NCI-H2171 treated with DMSO at 0.1 percent for 48 hours (cell line): Measurements from ENCODE around the gene PLEKHH3.

Experiments
- DNase-seq: peaks from one replicate; lab custom pipeline; 2025; lab: John Stamatoyannopoulos, UW

Gene PLEKHH3

DNA sequence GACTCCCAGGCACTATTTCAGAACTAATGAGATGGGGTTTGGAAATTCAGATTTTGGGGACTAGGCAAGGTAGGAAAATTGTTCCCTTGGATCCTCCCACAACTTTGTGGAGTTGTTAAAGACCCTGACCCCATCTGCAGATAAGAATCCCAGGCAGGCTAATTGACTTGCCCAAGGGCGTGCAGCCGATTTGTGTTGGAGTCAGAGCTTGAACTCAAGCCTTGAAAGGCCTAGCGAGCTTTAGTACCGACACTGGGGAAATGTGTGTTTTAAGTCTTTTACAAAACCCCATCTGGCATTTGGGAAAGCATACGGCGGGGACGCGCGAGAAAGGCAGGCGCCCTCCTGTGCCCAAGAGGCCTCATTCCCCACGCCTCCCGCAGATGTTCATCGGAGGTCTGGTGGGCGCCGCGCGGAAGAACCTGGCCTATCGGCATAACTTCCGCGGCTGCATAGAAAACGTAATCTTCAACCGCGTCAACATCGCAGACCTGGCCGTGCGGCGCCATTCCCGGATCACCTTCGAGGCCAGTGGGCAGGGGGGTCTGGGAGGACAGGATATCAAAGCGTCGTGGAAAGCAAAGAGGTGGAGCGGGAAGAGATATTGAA lies 9.8 kb upstream of the PLEKHH3 start:
- no peak for DNase-seq

DNA sequence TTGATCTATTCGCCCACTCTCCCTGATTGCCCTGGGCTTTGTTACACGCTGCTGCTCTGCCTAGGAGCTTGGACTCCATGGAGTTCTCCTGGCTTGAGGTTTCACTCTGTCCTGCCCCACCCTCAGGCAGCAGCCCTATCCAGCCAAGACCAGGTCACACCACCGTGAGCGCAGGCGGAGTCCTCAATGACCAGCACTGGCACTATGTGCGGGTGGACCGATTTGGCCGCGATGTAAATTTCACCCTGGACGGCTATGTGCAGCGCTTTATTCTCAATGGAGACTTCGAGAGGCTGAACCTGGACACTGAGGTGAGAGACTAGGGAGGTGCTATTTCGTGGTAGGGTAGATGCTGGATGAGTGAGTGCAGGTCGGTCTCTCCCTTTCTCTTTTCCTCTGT lies 9.0 kb upstream of the PLEKHH3 start:
- no peak for DNase-seq

DNA sequence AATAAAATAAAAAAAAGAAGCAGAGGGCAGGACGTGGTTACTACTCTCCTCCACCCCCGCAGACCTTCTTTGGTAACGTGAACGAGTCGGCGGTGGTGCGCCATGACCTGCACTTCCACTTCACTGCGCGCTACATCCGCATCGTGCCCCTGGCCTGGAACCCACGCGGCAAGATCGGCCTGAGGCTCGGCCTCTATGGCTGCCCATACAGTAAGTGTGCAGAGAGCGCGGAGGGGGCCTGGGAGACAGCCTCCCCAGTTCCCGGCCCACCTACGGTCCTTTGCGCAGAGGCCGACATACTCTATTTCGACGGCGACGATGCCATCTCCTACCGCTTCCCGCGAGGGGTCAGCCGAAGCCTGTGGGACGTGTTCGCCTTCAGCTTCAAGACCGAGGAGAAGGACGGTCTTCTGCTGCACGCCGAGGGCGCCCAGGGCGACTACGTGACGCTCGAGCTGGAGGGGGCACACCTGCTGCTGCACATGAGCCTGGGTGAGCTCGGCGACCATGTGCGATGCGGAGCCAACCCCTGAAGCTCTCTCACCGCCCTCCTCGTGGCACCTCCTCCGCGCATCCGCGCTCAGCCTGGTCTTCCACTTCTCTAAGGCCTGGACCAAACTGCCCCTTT lies 8.2 kb upstream of the PLEKHH3 start:
- DNase-seq: no peak

DNA sequence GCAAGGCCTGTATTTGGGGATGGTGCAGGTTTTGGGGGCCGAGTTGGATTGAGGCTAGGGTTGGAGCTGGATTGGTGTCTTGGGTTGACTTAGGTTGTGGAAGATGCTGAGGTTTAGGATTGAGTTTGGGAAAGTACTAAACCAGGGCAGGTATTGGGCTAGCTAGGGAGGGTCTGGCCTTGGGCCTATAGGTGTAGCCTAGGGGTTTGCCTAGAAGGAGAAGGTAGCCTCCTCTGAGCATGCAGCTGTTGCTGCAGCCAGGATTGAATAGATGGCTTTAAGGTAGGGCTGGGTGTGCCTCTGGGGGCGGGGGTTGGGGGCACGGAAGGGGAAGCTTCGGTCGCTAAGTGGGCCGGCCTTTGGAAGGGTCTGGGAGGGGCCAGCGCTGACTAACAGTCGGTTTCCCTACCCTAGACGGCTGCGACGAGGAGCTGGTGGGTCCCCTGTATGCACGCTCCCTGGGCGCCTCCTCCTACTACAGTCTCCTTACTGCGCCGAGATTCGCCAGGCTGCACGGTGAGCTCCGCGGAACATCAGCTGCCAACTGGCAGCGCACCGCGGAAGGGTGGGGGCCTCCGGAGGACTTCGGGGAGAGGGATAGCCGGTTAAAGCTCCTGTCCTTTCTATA lies 6.7 kb upstream of the PLEKHH3 start:
- DNase-seq: no peak

DNA sequence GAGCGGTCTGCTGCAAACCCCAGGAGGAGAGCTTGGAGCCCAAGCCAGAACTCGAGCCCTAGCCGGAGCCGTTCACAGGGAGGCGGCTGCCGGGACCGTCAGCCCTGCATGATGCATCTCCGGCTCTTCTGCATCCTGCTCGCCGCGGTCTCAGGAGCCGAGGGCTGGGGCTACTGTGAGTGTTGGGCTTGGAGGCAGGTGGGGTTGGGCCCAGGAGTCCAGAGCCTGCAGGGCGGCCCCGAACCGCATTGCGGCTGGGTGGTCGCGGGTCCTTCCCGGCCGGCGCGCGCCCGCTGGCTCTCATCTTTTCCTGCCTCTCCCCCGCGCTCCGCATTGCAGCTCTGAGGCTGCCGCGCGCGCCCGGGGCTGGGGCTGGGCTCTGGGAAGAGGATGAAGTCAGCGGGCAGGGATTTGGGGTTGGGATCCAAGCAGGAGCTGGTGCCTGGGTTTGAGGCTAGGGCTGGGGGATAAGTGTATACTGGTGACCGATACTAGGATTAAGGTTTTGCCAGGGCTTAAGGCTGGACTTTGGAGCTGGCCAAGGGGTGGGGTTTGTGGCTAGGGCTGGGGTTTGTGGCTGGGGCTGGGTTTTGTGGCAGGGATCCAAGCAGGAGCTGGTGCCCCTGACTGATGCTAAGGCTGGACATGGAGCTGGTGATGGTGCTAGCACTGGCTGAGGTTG lies 6.1 kb upstream of the PLEKHH3 start:
- DNase-seq: peak; percentile 24

DNA sequence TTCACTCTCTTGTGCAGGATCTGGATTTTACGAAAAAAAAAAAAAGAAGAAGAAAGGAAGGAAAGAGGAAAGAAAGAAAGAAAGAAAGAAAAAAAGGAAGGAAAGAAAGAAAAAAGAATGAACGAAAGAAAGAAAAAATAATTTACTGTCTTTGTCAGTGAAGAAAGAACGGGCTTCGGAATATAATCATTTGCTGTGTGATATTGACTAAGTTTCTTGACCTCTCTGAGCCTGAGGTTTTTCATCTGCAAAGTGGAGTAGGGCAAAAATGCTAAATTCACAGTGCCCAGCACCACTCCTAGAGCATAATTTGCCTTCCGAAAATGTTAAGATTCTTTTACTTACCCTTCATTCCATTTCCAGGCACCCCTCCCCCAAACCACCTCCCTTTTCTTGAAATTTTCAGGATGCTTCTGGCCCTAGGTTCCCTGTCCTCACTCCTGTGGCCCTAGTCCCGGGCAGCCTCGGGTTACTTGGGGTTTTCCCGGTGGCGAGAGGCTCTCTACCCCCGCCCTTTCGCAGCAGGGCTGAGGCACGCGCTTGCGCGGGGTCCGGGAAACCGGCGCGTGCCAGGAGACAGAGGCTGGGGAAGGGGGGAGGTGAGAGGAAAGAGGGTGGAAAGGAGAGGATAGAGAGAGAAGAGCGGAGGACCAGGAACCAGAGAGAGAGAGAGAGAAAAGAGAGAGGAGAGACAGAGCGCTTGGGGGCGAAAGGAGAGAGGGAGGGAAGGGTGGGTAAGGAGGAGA lies 5.4 kb upstream of the PLEKHH3 start, which contains the start of gene CNTNAP1:
Gene CNTNAP1 (plus strand): TSS at position 556 of the 746 bp plus-strand sequence. CDS start 299 bp downstream, outside the sequence.
- DNase-seq: peak; percentile 62

DNA sequence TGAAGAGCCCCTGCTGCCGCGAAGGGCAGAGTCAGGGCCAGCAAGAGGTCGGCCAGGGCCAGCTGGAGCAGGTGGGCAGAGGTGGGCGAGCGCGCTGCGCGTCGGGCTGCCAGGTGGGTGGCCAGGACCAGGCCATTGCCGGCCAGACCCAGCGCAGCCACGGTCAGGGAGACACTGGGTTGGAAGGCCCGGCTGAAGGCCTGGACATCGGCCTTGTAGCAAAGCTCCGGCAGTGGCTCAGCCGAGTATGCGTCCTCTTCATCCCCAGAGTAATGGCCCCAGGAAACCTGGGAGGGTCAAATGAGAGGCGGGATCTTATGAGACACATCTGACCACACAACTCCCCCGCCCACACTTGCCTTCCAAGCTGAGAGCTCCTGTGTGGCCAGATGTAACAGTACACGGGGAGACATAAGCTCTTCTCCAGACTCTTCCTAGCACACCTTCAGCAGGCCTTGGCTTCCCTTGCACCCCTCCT lies 3.6 kb upstream of the PLEKHH3 start:
- DNase-seq: no peak

DNA sequence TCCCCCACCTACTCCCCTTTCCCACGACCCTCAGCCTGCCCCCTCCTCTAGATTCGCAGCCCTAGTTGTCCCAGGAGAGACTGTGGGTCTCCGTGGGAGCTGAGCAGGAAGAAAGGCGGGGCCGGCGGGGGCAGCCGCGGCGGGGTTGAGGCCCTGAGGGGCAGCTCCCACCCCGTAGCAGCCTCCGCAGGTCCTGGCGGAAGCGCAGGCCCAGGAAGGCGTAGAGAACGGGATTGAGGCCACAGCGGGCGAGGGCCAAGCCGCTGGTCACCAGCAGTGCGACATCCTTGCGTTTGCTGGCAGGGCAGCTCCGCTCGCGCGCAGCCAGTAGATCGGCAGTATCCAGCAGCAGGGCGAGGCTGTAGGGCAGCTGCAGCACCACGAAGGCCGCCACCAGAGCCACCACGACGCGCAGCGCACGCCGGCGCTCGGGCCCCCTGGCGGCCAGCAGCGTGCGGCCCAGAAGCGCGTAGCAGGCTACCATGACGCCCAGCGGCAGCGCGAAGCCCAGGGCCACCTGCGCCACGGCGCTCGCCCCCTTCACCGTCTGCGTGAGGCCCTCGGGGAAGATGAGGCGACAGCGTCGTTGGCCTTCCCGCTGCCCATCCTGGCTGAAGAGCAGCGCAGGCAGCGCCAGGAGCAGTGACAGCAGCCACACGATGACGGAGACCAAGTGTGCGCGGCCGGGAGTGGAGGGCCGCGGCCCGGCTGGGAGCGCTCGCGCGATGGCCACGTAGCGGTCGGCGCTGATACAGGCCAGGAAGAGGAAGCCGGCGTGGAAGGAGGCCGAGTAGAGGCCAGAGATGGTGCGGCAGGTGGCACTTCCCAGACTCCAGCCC lies 2.9 kb upstream of the PLEKHH3 start:
- peak; percentile 85 for DNase-seq

DNA sequence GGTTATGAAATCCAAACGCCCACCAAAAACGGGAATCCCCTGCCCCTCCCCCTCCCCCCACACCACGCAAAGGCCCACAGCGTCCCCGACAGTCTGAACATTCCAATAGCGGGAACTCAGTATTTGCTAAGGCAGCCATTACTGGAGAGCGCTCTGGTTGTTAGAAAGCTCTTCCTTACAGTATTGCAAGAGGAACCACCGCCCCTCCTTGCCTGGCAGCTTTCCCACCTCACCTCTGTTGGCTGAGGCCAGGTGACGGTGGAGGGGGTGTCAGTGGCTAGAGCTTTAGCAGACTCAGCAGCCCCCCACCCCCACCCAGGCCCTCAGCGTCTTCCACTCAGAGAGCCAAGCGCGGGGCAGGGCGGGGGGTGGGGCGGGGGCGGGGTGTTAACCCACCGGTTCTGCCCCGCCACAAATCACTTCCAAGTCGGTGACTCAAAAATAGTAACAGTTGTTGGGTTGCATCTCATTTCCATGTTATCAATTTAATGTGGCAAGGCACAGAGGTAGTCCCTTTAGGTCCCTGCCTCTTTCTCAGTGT lies 2.2 kb upstream of the PLEKHH3 start:
- peak; percentile 88 for DNase-seq

DNA sequence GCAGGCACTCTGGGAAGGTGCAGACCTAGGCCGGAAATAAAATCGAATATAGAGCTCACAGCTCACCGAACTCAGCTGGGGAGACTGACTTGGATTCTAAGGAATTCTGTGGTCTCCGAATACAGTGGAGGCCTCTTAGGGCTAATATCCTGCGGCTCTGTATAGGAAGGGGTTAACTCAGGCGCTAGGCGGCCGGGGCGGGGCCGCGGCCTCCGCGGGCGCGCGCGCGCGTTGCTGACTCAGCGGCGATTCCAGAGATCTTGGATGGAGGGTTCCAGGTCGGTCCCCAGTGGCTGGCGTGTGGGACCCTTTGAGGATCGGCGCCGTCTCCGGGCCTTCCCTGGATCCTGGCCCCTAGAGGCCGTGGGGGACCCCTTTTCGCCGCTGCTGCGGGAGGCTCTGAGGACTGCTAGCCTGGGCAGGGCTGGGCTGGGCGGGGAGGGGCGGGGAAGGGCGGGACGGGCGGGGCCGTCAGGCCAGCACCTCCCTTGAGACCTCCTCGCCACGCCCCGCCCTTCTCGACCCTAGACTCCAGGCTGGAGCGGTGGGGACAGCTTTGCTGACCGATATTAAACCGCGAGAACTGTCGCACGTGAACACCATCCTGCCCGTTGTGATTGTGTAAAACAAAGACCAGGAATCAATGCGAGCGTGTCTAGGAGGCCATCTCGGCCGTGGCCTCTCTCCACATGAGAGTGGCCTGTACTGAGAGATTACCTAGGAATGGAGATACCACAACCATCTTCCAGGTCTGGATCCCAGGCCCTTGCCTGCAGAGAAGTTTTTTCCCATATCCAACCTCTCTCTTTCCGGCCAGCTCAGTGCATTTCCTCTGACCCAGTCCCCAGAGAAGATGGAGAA lies 1.4 kb upstream of the PLEKHH3 start:
- peak; percentile 85 for DNase-seq

DNA sequence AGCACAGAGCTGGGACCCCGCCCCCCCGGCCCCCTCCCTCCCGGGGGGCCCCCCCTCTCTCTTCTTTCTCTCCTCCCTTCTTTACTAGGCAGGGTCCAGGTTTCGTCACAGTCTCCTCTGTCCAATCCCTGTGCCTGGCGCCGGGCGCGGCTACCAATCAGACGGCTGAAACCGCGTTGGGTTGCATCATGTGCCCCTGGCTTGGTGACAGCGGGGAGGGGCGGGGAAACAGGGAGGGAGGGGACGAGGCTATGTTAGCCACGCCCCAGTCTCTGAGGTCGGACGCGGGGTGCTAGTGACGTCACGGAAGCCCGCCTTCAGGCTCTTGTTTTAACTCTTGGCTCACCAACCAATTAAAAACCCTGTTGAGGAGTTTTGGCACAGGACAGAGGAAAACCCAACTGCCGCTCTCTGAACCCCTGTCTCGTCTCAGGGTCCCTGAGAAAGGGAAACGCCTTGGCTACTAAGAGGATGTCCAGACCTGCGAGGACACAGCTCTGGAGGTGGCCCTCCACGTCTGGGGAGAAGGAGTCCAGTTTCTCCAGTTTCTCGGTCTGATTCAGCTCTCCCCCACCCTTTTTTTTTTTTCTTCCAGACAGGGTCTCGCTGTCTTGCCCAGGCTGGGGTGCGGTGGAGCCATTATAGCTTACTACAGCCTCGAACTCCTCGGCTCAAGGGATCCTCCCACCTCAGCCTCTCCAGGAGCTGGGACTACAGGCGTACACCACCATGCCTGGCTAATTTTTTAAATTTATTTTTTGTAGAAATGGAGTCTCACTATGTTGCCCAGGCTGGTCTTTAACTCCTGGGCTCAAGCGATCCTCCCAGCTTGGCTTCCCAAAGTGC lies 441 bp upstream of the PLEKHH3 start:
- peak; percentile 99 for DNase-seq

DNA sequence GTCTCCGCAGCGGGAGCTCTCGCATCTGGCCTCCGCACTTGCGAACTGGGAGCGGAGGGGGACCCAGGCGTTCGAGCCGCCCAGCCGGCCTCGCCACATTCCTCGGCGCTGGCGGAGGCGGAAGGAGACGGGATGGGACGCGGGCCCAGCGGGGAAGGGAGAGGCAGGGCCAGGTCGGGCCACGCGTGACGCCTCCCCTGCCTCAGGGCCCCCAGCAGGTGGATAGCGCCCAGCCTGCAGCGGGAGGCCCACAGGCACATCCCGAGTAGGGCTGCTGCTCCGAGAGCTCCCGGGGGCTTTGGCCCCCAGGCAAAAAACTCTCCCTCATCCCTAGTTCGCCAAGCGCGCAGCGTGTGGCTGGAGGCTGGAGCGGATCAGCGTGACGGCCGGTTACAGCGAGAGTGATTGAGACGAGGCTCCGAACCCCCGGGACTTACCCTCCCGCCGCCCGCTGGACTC lies 800 bp downstream of the PLEKHH3 start:
- DNase-seq: no peak

DNA sequence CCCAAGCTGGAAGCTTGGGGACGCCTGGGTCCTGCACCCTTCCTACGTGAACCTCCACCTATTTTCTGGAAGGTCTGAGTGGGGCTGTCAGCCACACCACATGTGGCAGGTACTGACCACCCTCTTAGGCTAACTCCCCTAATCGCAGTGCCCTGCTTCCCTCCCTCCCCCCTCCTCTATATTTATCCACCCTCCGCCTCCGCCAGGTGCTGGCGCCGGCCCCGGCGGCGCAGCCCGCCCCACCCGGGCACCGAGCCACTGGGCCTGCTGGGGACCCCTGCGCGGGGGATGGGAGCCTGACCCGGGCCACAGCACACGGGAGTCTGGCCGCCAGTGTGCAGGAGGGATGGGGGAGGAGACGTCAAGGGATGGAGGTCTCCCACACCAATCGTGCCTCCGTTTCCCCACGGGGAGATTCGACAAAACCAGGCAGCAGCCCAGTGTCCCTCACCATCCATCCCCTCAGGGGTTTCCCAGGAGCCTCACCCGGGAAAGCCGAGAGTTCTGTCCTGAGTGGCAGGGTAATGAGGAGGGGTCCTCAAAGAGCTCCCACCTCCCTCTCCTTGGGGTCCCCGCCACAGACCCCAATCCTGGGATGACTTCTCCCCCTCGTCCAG lies 1.3 kb downstream of the PLEKHH3 start:
- peak; percentile 43 for DNase-seq

DNA sequence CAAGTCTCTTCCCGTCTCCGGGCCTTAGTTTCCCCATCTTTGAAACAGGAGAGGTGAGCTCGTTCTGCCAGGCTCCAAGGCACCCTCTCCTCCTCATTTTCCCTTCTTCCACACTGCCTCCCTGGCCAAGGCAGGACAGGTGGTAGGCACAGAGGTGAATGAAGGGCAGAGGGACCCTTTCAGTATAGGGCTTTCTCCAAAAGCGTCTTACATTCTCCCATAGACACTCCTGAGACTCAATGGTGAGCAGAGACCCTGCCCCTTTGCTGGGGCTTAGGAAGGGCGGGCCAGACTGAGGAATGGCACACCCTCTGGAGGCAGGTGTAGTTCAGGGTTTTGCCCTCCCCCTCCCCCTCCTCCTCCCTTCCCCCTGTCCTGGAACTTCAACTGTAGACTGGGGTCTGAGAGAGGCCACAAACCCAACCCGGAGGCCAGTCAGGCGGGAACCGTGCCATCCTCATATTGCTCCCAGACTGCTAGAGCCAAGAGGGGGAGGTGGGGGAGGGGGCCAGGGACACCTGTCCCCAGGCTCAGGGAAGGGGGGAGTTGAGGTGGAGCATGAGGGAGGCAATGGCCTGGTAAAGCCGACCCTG lies 1.9 kb downstream of the PLEKHH3 start:
- peak; percentile 43 for DNase-seq

DNA sequence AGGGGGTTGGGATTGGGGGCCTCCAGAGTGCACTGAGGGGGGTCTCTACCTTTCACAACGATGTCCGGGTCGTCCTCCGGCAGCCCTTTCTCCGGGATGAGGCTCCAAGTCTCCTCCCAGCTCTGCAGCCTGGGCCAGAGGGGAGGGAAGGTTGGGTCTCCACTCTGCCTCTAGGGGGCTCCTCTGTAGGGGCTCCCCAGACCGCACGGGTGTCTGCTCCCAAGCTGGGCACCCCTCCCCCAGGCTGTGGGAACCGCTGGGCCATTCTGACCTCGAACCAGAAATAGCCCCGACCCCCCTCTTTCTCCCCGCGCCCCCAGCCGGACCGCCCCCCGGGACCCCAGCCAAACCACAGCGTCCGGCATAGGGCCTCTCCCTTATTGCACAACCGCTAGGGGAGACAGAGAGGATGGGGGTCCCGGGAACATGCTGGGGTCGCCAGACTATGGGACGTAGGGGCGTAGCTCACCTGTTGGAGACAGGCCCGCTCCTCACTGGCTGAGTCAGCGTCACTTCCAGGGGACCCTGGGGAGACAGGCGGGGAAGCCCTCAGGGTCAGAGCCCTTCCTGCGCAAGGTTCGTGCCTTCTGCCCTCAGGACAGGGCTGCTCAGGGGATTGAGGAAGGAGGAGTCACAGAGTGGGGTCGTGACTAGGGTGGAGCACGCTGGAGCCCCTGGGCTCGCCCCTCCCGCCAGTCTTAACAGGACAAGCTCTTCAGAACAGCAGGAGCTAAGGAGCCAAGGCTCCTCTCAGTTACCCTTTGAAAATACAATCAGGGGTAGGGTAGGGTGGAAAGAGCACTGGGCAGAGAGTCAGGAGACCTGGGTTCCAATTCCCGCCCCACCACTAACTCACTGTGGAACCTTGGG lies 2.7 kb downstream of the PLEKHH3 start:
- DNase-seq: no peak

DNA sequence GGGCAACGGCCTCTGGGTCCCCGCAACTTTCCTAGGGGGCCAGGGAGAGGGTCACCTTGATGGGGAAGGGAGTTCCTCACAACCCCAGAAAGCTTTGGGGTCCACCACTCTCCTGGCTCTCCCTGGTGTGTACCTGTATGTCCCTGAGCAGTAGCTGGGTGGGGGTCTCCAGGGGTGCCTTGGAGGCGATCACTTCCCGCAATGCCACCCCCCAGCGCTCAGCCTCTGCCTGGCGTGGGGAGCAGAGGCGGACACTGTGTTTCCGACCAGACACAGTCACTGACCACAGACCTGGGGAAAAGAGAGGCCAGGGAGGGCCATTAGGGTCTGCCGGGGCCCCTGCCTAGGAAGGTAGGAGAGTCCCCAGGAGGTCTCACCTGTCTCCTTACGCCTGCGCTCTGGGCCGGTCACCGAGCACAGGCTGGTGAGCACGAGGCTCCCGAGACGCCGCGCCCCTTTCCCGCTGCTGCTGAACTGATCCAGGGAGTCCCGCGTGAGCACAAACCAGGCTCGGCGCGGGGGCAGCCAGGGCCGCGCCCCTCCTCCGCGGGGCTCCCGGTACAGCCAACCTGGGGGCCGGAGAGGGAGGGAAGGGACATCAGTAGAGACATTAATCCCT lies 3.4 kb downstream of the PLEKHH3 start:
- no peak for DNase-seq
